HepG2 (cell line): Measurements from ENCODE around the gene MMP24OS. TPM values are rescaled to one million over a fixed set of nuclear protein-coding genes. Genes with fewer than 3 reads are reported as not detected.

Experiments used
- MYC ChIP-seq: sonication (generic); formaldehyde crosslinking; IDR thresholded peaks from 2 replicates; pipeline ENCODE4 v1.9.0; 2021; ENCODE audit warnings: missing genetic modification reagents, borderline replicate concordance
- NFKBIZ ChIP-seq: IDR thresholded peaks from 2 replicates; pipeline ENCODE4 v1.6.1; 2018; ENCODE audit warnings: missing genetic modification reagents, missing compliant biosample characterization
- NRL ChIP-seq: sonication (generic); formaldehyde crosslinking; IDR thresholded peaks from 2 replicates; pipeline ENCODE4 v1.5.0; 2020; ENCODE audit warnings: missing genetic modification reagents, mild to moderate bottlenecking, moderate library complexity, borderline replicate concordance
- PHF8 ChIP-seq: sonication (generic); formaldehyde crosslinking; IDR thresholded peaks from 2 replicates; pipeline ENCODE4 v1.5.0; 2020; ENCODE audit warnings: missing genetic modification reagents
- RAD21 ChIP-seq: fragments of 450-650 bp; formaldehyde crosslinking; IDR thresholded peaks from 2 replicates; pipeline ENCODE4 v1.5.0; 2020; ENCODE audit warnings: mild to moderate bottlenecking
- SALL1 ChIP-seq: sonication (generic); formaldehyde crosslinking; IDR thresholded peaks from 2 replicates; pipeline ENCODE4 v1.8.0; 2022; ENCODE audit warnings: mild to moderate bottlenecking, missing genetic modification reagents
- SPEN ChIP-seq: sonication (generic); formaldehyde crosslinking; IDR thresholded peaks from 2 replicates; pipeline ENCODE4 v1.5.1; 2020; ENCODE audit warnings: low read depth, mild to moderate bottlenecking, missing genetic modification reagents
- SSRP1 ChIP-seq: IDR thresholded peaks from 2 replicates; pipeline ENCODE4 v1.6.1; 2016; ENCODE audit warnings: control low read depth
- THAP11 ChIP-seq: IDR thresholded peaks from 2 replicates; pipeline ENCODE4 v1.6.1; 2016; ENCODE audit warnings: missing biosample characterization, missing genetic modification reagents
- ZBTB7A ChIP-seq: sonication (generic); formaldehyde crosslinking; IDR thresholded peaks from 2 replicates; pipeline ENCODE4 v1.8.0; 2022; ENCODE audit warnings: mild to moderate bottlenecking, missing genetic modification reagents
- ZKSCAN1 ChIP-seq: fragments of 150-350 bp; IDR thresholded peaks from 2 replicates; pipeline ENCODE4 v1.6.1; 2014; ENCODE audit warnings: low read length
- ZKSCAN5 ChIP-seq: sonication (generic); formaldehyde crosslinking; IDR thresholded peaks from 2 replicates; pipeline ENCODE4 v1.5.1; 2020; ENCODE audit warnings: mild to moderate bottlenecking, missing genetic modification reagents
- ZNF567 ChIP-seq: sonication (generic); formaldehyde crosslinking; IDR thresholded peaks from 2 replicates; pipeline ENCODE4 v1.8.1; 2023; ENCODE audit warnings: mild to moderate bottlenecking, missing genetic modification reagents, borderline replicate concordance
- ZNF703 ChIP-seq: sonication (generic); formaldehyde crosslinking; IDR thresholded peaks from 2 replicates; pipeline ENCODE4 v1.5.1; 2020; ENCODE audit warnings: missing genetic modification reagents, mild to moderate bottlenecking, moderate library complexity, borderline replicate concordance
- polyA plus RNA-seq, 8 experiments: library from polyadenylated mRNA; depleted of rRNA in 3 of 8; stranded (reverse) in 7 of 8; unstranded in 1 of 8; fragments of >200 nt; fragmentation: Illumina TruSeq in 4 of 8; extraction: Trizol in 4 of 8; gene quantifications; 2 replicates each; pipeline versions ENCODE4 v1.2.1 to v1.2.3, GENCODE V29; 2011 to 2016; ENCODE audit warnings: low read depth in 4 of 8, missing spikeins in 1 of 8, mixed read lengths in 1 of 8; ENCODE audit not compliant: insufficient read depth in 1 of 8
- total RNA-seq, 5 experiments: library from RNA; depleted of rRNA; stranded (reverse); fragments of >200 nt; fragmentation: Illumina TruSeq; extraction: Trizol; gene quantifications; 2 replicates each; pipeline ENCODE4 v1.2.3, GENCODE V29; 2016; ENCODE audit warnings: low read depth in 1 of 5
- TF ChIP-seq, protein P1 (sequence below): IDR thresholded peaks from 2 replicates; pipeline ENCODE4 v1.6.1; 2016; ENCODE audit warnings: low read depth, control low read depth
- TF ChIP-seq, protein P2 (sequence below): IDR thresholded peaks from 2 replicates; pipeline ENCODE4 v1.6.1; 2016; ENCODE audit warnings: mild to moderate bottlenecking
- TF ChIP-seq, protein P3 (sequence below): sonication (generic); formaldehyde crosslinking; IDR thresholded peaks from 2 replicates; pipeline ENCODE4 v1.5.1; 2020; ENCODE audit warnings: mild to moderate bottlenecking, missing genetic modification reagents, moderate library complexity
- TF ChIP-seq, protein P4 (sequence below): IDR thresholded peaks from 2 replicates; pipeline ENCODE4 v1.4.0; 2020; ENCODE audit warnings: mild to moderate bottlenecking, missing genetic modification reagents

The MMP24OS gene
- total and polyA plus RNA-seq, 2 of the 13 experiments (the other 11 are each of a cell fraction or from before 2014, with no cell fraction given), result 6.0 to 8.5 TPM

DNA sequence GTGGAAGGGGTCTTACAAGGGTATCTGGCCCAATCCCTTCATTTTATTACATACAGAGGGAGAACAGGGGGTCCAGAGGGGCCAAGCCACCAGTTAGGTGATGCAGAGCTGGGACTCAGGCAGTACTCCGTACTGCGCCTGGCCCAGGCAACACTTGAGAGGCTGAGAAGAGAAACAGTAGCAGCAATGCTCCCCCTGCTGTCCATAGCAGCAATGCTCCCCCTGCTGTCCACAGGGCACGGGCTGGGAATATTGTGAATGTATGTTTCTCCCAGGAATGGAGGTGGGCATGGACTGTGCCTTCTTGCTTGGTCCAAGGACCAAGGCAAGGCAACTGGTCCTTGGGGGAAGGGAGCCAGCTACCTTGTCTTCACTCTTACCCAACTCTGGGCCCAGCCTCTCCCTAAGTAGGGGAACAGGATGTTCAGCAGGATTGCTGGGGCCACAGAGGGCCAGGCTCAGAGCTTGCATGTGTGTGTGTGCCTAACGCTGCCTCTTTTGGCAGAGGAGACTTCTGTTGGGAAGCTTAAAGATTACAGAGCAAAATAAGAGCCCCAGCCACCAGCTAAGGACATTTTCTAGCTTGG, 29.1 kb upstream of the MMP24OS start (continued):
- TF ChIP-seq, protein P1, sequence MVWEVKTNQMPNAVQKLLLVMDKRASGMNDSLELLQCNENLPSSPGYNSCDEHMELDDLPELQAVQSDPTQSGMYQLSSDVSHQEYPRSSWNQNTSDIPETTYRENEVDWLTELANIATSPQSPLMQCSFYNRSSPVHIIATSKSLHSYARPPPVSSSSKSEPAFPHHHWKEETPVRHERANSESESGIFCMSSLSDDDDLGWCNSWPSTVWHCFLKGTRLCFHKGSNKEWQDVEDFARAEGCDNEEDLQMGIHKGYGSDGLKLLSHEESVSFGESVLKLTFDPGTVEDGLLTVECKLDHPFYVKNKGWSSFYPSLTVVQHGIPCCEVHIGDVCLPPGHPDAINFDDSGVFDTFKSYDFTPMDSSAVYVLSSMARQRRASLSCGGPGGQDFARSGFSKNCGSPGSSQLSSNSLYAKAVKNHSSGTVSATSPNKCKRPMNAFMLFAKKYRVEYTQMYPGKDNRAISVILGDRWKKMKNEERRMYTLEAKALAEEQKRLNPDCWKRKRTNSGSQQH (CRISPR knock-in tag), result peak; percentile 53; the same call in 1 of the 2 replicates
- 0 out of 2 replicates have a peak, but pooled peaks have one; percentile 28 for TF ChIP-seq ZKSCAN1
- peak; percentile 90 for TF ChIP-seq RAD21 (CRISPR knock-in tag)
- peak; percentile 82; the same call in 1 of the 2 replicates for TF ChIP-seq SSRP1
- 0 out of 2 replicates have a peak, but pooled peaks have one; percentile 23 for TF ChIP-seq NFKBIZ (CRISPR knock-in tag)
- peak; percentile 39; the same call in 1 of the 2 replicates for TF ChIP-seq PHF8 (CRISPR knock-in tag)
- TF ChIP-seq ZKSCAN5 (CRISPR knock-in tag), result no peak
- TF ChIP-seq, protein P2, sequence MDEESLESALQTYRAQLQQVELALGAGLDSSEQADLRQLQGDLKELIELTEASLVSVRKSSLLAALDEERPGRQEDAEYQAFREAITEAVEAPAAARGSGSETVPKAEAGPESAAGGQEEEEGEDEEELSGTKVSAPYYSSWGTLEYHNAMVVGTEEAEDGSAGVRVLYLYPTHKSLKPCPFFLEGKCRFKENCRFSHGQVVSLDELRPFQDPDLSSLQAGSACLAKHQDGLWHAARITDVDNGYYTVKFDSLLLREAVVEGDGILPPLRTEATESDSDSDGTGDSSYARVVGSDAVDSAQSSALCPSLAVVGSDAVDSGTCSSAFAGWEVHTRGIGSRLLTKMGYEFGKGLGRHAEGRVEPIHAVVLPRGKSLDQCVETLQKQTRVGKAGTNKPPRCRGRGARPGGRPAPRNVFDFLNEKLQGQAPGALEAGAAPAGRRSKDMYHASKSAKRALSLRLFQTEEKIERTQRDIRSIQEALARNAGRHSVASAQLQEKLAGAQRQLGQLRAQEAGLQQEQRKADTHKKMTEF (CRISPR knock-in tag), result peak; percentile 61; the same call in 1 of the 2 replicates
- TF ChIP-seq MYC, result peak; percentile 59; the same call in 1 of the 2 replicates
- peak; percentile 36; the same call in 1 of the 2 replicates for TF ChIP-seq ZNF567
- no peak for TF ChIP-seq ZBTB7A (CRISPR knock-in tag)
- TF ChIP-seq SPEN (CRISPR knock-in tag), result peak; percentile 48; the same call in 1 of the 2 replicates
- peak; percentile 61; the same call in 1 of the 2 replicates for TF ChIP-seq SALL1 (CRISPR knock-in tag)
- TF ChIP-seq, protein P3, sequence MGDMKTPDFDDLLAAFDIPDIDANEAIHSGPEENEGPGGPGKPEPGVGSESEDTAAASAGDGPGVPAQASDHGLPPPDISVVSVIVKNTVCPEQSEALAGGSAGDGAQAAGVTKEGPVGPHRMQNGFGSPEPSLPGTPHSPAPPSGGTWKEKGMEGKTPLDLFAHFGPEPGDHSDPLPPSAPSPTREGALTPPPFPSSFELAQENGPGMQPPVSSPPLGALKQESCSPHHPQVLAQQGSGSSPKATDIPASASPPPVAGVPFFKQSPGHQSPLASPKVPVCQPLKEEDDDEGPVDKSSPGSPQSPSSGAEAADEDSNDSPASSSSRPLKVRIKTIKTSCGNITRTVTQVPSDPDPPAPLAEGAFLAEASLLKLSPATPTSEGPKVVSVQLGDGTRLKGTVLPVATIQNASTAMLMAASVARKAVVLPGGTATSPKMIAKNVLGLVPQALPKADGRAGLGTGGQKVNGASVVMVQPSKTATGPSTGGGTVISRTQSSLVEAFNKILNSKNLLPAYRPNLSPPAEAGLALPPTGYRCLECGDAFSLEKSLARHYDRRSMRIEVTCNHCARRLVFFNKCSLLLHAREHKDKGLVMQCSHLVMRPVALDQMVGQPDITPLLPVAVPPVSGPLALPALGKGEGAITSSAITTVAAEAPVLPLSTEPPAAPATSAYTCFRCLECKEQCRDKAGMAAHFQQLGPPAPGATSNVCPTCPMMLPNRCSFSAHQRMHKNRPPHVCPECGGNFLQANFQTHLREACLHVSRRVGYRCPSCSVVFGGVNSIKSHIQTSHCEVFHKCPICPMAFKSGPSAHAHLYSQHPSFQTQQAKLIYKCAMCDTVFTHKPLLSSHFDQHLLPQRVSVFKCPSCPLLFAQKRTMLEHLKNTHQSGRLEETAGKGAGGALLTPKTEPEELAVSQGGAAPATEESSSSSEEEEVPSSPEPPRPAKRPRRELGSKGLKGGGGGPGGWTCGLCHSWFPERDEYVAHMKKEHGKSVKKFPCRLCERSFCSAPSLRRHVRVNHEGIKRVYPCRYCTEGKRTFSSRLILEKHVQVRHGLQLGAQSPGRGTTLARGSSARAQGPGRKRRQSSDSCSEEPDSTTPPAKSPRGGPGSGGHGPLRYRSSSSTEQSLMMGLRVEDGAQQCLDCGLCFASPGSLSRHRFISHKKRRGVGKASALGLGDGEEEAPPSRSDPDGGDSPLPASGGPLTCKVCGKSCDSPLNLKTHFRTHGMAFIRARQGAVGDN (CRISPR knock-in tag), result peak; percentile 68
- TF ChIP-seq, protein P4, sequence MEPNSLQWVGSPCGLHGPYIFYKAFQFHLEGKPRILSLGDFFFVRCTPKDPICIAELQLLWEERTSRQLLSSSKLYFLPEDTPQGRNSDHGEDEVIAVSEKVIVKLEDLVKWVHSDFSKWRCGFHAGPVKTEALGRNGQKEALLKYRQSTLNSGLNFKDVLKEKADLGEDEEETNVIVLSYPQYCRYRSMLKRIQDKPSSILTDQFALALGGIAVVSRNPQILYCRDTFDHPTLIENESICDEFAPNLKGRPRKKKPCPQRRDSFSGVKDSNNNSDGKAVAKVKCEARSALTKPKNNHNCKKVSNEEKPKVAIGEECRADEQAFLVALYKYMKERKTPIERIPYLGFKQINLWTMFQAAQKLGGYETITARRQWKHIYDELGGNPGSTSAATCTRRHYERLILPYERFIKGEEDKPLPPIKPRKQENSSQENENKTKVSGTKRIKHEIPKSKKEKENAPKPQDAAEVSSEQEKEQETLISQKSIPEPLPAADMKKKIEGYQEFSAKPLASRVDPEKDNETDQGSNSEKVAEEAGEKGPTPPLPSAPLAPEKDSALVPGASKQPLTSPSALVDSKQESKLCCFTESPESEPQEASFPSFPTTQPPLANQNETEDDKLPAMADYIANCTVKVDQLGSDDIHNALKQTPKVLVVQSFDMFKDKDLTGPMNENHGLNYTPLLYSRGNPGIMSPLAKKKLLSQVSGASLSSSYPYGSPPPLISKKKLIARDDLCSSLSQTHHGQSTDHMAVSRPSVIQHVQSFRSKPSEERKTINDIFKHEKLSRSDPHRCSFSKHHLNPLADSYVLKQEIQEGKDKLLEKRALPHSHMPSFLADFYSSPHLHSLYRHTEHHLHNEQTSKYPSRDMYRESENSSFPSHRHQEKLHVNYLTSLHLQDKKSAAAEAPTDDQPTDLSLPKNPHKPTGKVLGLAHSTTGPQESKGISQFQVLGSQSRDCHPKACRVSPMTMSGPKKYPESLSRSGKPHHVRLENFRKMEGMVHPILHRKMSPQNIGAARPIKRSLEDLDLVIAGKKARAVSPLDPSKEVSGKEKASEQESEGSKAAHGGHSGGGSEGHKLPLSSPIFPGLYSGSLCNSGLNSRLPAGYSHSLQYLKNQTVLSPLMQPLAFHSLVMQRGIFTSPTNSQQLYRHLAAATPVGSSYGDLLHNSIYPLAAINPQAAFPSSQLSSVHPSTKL (CRISPR knock-in tag), result peak; percentile 38; the same call in 1 of the 2 replicates
- TF ChIP-seq NRL (CRISPR knock-in tag), result peak; percentile 82; the same call in 1 of the 2 replicates
- TF ChIP-seq ZNF703, result no peak
- TF ChIP-seq THAP11 (CRISPR knock-in tag), result peak; percentile 39; the same call in 1 of the 2 replicates
